DOHH2 (cell line): ENCODE measurements around the gene ELF5.

Experiments
- EZH2phosphoT487 ChIP-seq: fragments of 200-600 bp; sonication (generic); IDR thresholded peaks from 2 replicates; pipeline ENCODE4 v1.6.1; 2017; ENCODE audit warnings: borderline replicate concordance, mild to moderate bottlenecking, antibody characterized with exemption, low read length, moderate library complexity, mixed read lengths
- TF ChIP-seq, protein P1 (sequence below): fragments of 200-600 bp; sonication (generic); IDR thresholded peaks from one replicate; pipeline ENCODE4 v1.5.1; 2014; ENCODE audit warnings: antibody characterized with exemption, mild to moderate bottlenecking, low read depth, low read length; ENCODE audit not compliant: poor library complexity, severe bottlenecking

- TF ChIP-seq, protein P1, sequence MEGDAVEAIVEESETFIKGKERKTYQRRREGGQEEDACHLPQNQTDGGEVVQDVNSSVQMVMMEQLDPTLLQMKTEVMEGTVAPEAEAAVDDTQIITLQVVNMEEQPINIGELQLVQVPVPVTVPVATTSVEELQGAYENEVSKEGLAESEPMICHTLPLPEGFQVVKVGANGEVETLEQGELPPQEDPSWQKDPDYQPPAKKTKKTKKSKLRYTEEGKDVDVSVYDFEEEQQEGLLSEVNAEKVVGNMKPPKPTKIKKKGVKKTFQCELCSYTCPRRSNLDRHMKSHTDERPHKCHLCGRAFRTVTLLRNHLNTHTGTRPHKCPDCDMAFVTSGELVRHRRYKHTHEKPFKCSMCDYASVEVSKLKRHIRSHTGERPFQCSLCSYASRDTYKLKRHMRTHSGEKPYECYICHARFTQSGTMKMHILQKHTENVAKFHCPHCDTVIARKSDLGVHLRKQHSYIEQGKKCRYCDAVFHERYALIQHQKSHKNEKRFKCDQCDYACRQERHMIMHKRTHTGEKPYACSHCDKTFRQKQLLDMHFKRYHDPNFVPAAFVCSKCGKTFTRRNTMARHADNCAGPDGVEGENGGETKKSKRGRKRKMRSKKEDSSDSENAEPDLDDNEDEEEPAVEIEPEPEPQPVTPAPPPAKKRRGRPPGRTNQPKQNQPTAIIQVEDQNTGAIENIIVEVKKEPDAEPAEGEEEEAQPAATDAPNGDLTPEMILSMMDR, result no peak
- TF ChIP-seq EZH2phosphoT487, result no peak
Measured at GRCh38 chr11:34495724-34496377, 17.7 kb downstream of the ELF5 start.
